ENCODE data around the gene CNIH4.

GRCh38 chr1:224378855-224379631 is 22.4 kb downstream of the CNIH4 start:
- no peak for TF ChIP-seq CTCF (IDR thresholded peaks at IDR 0.05)
- no peak for TF ChIP-seq POLR2A (IDR thresholded peaks at IDR 0.05)
